B cell (primary cell): ENCODE measurements around the gene TPBG. TPM values are rescaled to one million over a fixed set of nuclear protein-coding genes. Genes with fewer than 3 reads are reported as not detected.

Experiments
- ATAC-seq: fragments of 200-7000 bp; cut with Tn5 transposase; one replicate; pipeline ENCODE4 v1.10.0; 2021; ENCODE audit warnings: low read depth, mild to moderate bottlenecking, moderate number of reproducible peaks, moderate library complexity
- CTCF ChIA-PET: fragments of 350-600 bp; sonication (Branson Sonifier 250); formaldehyde crosslinking; loops from one replicate; lab custom pipeline; 2021; ENCODE audit warnings: antibody characterized with exemption, inconsistent platforms; lab: Charles Lee
- POLR2A ChIA-PET: fragments of 350-600 bp; sonication (Branson Sonifier 250); formaldehyde crosslinking; loops from one replicate; lab custom pipeline; 2021; ENCODE audit warnings: antibody characterized with exemption; lab: Charles Lee
- DNase-seq: peaks from one replicate; pipeline ENCODE4 v3.0.0; 2013
- H2AFZ ChIP-seq: 2 replicates; pipeline ENCODE4 v1.6.1; 2012; ENCODE audit warnings: mild to moderate bottlenecking, low read depth, low read length; ENCODE audit not compliant: insufficient read depth, poor library complexity, severe bottlenecking
- H3K27ac ChIP-seq, 2 donors: 1 replicate in 1 of 2; 2 replicates in 1 of 2; pipeline ENCODE4 v1.5.1; 2012 to 2013; ENCODE audit warnings: low read length in 2 of 2, mild to moderate bottlenecking in 2 of 2, moderate library complexity in 1 of 2
- H3K27me3 ChIP-seq, 4 experiments: fragments of 200-600 bp in 1 of 4; sonication (generic) in 1 of 4; replicated peaks in 1 of 4; 1 replicate in 2 of 4; 2 replicates in 2 of 4; pipeline versions ENCODE4 v1.6.1 to v1.7.0; 2013 to 2016; ENCODE audit warnings: low read length in 3 of 4, mild to moderate bottlenecking in 2 of 4, mixed read lengths in 1 of 4, moderate library complexity in 1 of 4; ENCODE audit not compliant: insufficient read depth in 4 of 4, control insufficient read depth in 3 of 4; ENCODE audit errors: control extremely low read depth in 1 of 4
- H3K36me3 ChIP-seq, 2 experiments: replicated peaks in 1 of 2; 1 replicate in 1 of 2; 2 replicates in 1 of 2; pipeline versions ENCODE4 v1.6.1 to v1.7.1; 2013; ENCODE audit warnings: low read length in 1 of 2; ENCODE audit not compliant: insufficient read depth in 2 of 2, control insufficient read depth in 1 of 2; ENCODE audit errors: control extremely low read depth in 1 of 2, extremely low read depth in 1 of 2
- H3K4me1 ChIP-seq, 2 donors: fragments of 200-600 bp in 1 of 2; sonication (generic) in 1 of 2; 1 replicate in 1 of 2; 2 replicates in 1 of 2; pipeline versions ENCODE4 v1.5.1 to v1.6.1; 2013 to 2017; ENCODE audit warnings: low read length in 2 of 2; ENCODE audit not compliant: control insufficient read depth in 2 of 2, insufficient read depth in 2 of 2
- H3K4me2 ChIP-seq: replicated peaks from 2 replicates; pipeline ENCODE3; 2012; ENCODE audit warnings: mild to moderate bottlenecking, low read depth, low read length; ENCODE audit not compliant: poor library complexity, severe bottlenecking
- H3K4me3 ChIP-seq, 5 experiments: fragments of 200-600 bp in 1 of 5; sonication (generic) in 1 of 5; 1 replicate in 3 of 5; 2 replicates in 2 of 5; pipeline versions ENCODE4 v1.5.1 to v1.7.0; 2011 to 2016; ENCODE audit warnings: low read length in 4 of 5, mild to moderate bottlenecking in 4 of 5, low read depth in 2 of 5, control low read depth in 1 of 5, moderate library complexity in 1 of 5; ENCODE audit not compliant: insufficient read depth in 1 of 5; ENCODE audit errors: control extremely low read depth in 1 of 5, extremely low read depth in 1 of 5
- H3K79me2 ChIP-seq: fragments of 200-600 bp; sonication (generic); one replicate; pipeline ENCODE4 v1.6.0; 2016; ENCODE audit warnings: low read length; ENCODE audit not compliant: control insufficient read depth, insufficient read depth
- H3K9ac ChIP-seq: fragments of 200-600 bp; sonication (generic); 2 replicates; pipeline ENCODE4 v1.6.1; 2017; ENCODE audit warnings: mild to moderate bottlenecking, low read length, moderate library complexity
- H3K9me3 ChIP-seq, 3 donors: one replicate each; pipeline versions ENCODE4 v1.6.1 to v1.7.1; 2013; ENCODE audit warnings: low read length in 2 of 3; ENCODE audit not compliant: control insufficient read depth in 2 of 3, insufficient read depth in 1 of 3; ENCODE audit errors: control extremely low read depth in 1 of 3
- H4K20me1 ChIP-seq: 2 replicates; pipeline ENCODE4 v1.6.0; 2012; ENCODE audit warnings: mild to moderate bottlenecking, low read length; ENCODE audit not compliant: insufficient read depth, control insufficient read depth, poor library complexity, severe bottlenecking
- H3K27ac Mint-ChIP-seq: one replicate; pipeline ENCODE4 v1.8.0; 2021; ENCODE audit warnings: mixed read lengths
- H3K27me3 Mint-ChIP-seq: one replicate; pipeline ENCODE4 v1.8.0; 2021; ENCODE audit warnings: mixed read lengths
- H3K4me1 Mint-ChIP-seq: one replicate; pipeline ENCODE4 v1.8.0; 2021; ENCODE audit warnings: mixed read lengths
- H3K4me3 Mint-ChIP-seq: one replicate; pipeline ENCODE4 v1.8.0; 2021; ENCODE audit warnings: mixed read lengths
- H3K9me3 Mint-ChIP-seq: one replicate; pipeline ENCODE4 v1.8.0; 2022; ENCODE audit warnings: mixed read lengths; ENCODE audit not compliant: insufficient read depth
- CTCF ChIP-seq: fragments of 200-600 bp; IDR thresholded peaks from one replicate; pipeline ENCODE4 v1.8.0; 2022; ENCODE audit warnings: antibody characterized with exemption, mild to moderate bottlenecking
- EZH2 ChIP-seq: IDR thresholded peaks from 2 replicates; pipeline ENCODE4 v1.6.1; 2012; ENCODE audit warnings: borderline replicate concordance, low read depth, mild to moderate bottlenecking, moderate library complexity, low read length; ENCODE audit not compliant: insufficient read depth, poor library complexity, severe bottlenecking
- WGBS: methylation state at CpG from one replicate; pipeline ENCODE4 v1.1.5; 2013; ENCODE audit warnings: missing lambda C conversion rate; ENCODE audit not compliant: insufficient coverage; 5-methylcytosine and 5-hydroxymethylcytosine counted together
- intact Hi-C: fragments of 100-400 bp; cut with micrococcal nuclease; formaldehyde crosslinking; loops from one replicate; pipeline ENCODE4 v1.10.0; 2022
- polyA plus RNA-seq: library from polyadenylated mRNA; depleted of rRNA; stranded (reverse); fragments of >200 nt; gene quantifications from 2 replicates; pipeline ENCODE4 v1.2.3, GENCODE V29; 2012
- total RNA-seq, 2 donors: library from RNA; stranded (reverse); fragments of 120-200 nt in 1 of 2; gene quantifications; 1 replicate in 1 of 2; 2 replicates in 1 of 2; pipeline versions ENCODE4 v1.2.3 to v1.2.4, GENCODE V29; 2013 to 2022

TPBG gene
- total and polyA plus RNA-seq, 2 donors (not counting 1 experiment from before 2014, with no cell fraction given), result 0.03 TPM; not detected in 1

- POLR2A ChIA-PET, result no interaction called here
- H3K4me2 ChIP-seq, result no peak overlapping the region
- H3K4me1 ChIP-seq, result no peaks in the 10 kb centered on the region
- no peaks in the 10 kb centered on the region for H3K27me3 ChIP-seq
- H3K9ac ChIP-seq, result no peak overlapping the region
- no peaks in the 10 kb centered on the region for H3K9me3 ChIP-seq
- H3K4me1 Mint-ChIP-seq, result no peaks in the 10 kb centered on the region
- WGBS, result no CpG with 5 or more reads among the region's 2 CpGs
- DNase-seq, result no peak
- no peaks in the 10 kb centered on the region for H3K27me3 Mint-ChIP-seq
- H3K4me3 Mint-ChIP-seq, result no peak overlapping the region
- no peaks in the 10 kb centered on the region for H3K36me3 ChIP-seq
- H3K27ac ChIP-seq, result no peak overlapping the region
- no peaks in the 10 kb centered on the region for H4K20me1 ChIP-seq
- H3K79me2 ChIP-seq, result no peaks in the 10 kb centered on the region
- intact Hi-C loops, result no loop called here
- no peak overlapping the region for H2AFZ ChIP-seq
- no peak overlapping the region for H3K27ac Mint-ChIP-seq
- H3K9me3 Mint-ChIP-seq, result no peaks in the 10 kb centered on the region
- TF ChIP-seq CTCF (no peak), EZH2 (no peak)
- no peak overlapping the region for H3K4me3 ChIP-seq
- ATAC-seq, result no peak
- CTCF ChIA-PET, result no interaction called here
Observed at GRCh38 chr6:82416346-82416745, 52.7 kb downstream of the TPBG start.

Other genes starting within 250 kb of the TPBG start
- 27.7 and 28.3 TPM in 2 replicates for gene IBTK, start 116.1 kb upstream of the TPBG start, total RNA-seq
- gene IBTK, start 116.1 kb upstream of the TPBG start, polyA plus RNA-seq, result 4.4 and 8.0 TPM in 2 replicates